Ovary (tissue), 9 donors: ENCODE results near the gene DIS3L2. TPM values are rescaled to one million over a fixed set of nuclear protein-coding genes. Genes with fewer than 3 reads are reported as not detected.

Experiments used
- DNase-seq, 5 donors: peaks; one replicate each; pipeline ENCODE4 v3.0.0-alpha.2; 2019 to 2020
- H3K27ac ChIP-seq, 2 donors: fragments of 200-600 bp; one replicate each; pipeline versions ENCODE4 v1.5.1 to v1.8.0; 2019 to 2022
- H3K27me3 ChIP-seq: fragments of 200-600 bp; one replicate; pipeline ENCODE4 v1.8.0; 2022
- H3K36me3 ChIP-seq: fragments of 200-600 bp; sonication (generic); one replicate; pipeline ENCODE4 v1.5.1; 2019
- H3K4me1 ChIP-seq: one replicate; pipeline ENCODE4 v1.8.1; 2013; ENCODE audit warnings: mild to moderate bottlenecking, moderate library complexity; ENCODE audit not compliant: insufficient read depth
- H3K4me3 ChIP-seq: fragments of 200-600 bp; sonication (generic); one replicate; pipeline ENCODE4 v1.5.1; 2017
- H3K9me3 ChIP-seq, 2 donors: fragments of 200-600 bp in 1 of 2; sonication (generic) in 1 of 2; one replicate each; pipeline versions ENCODE4 v1.5.1 to v1.8.1; 2013 to 2019; ENCODE audit warnings: mild to moderate bottlenecking in 1 of 2, moderate library complexity in 1 of 2
- CTCF ChIP-seq, 3 donors: fragments of 450-650 bp in 2 of 3; fragments of 200-600 bp in 1 of 3; IDR thresholded peaks; one replicate each; pipeline versions ENCODE4 v1.5.1 to v1.8.0; 2016 to 2022; ENCODE audit warnings: antibody characterized with exemption in 3 of 3, mild to moderate bottlenecking in 1 of 3
- EP300 ChIP-seq: sonication (generic); formaldehyde crosslinking; IDR thresholded peaks from one replicate; pipeline ENCODE4 v1.6.1; 2017; ENCODE audit warnings: antibody characterized with exemption
- POLR2A ChIP-seq: fragments of 450-650 bp; IDR thresholded peaks from one replicate; pipeline ENCODE4 v1.6.1; 2017; ENCODE audit warnings: antibody characterized with exemption, mild to moderate bottlenecking, moderate library complexity
- WGBS, 3 donors: extraction: QIAGEN DNeasy Blood & Tissue Kit in 1 of 3; methylation state at CpG; one replicate each; pipeline versions ENCODE4 v1.1.5 to v1.1.7; 2013 to 2017; 5-methylcytosine and 5-hydroxymethylcytosine counted together
- intact Hi-C, 4 donors: fragments of 100-400 bp; cut with DNase I; formaldehyde crosslinking; loops; one replicate each; pipeline versions ENCODE4 v1.11.0 to v1.15.1; 2022 to 2023
- polyA plus RNA-seq, 2 donors: library from polyadenylated mRNA; stranded (reverse); fragments of 200-250 nt in 1 of 2; fragments of 350-450 nt in 1 of 2; fragmentation: Illumina TruSeq in 1 of 2; extraction: RNeasy Lipid Tissue Mini Kit (QIAGEN cat#74804) in 1 of 2; gene quantifications; one replicate each; pipeline ENCODE4 v1.2.3, GENCODE V29; 2013 to 2014
- total RNA-seq, 7 donors: library from RNA; depleted of rRNA in 2 of 7; stranded (reverse); fragments of >200 nt in 2 of 7; fragmentation: NEBNext Ultra II Directional in 3 of 7; extraction: Animal tissue kit (Norgen Biotek cat#: 25700) in 3 of 7; gene quantifications; one replicate each; pipeline versions ENCODE4 v1.1.0 to v1.2.4, GENCODE V29; 2016 to 2023
- donor health status: DM: no; HTN: no; CAD: no; lungs with moderate emphysema.
- donor health status: DM: no; HTN: no; CAD: no.
- donor health status: Bipolar disorder and iron deficiency.
- donor health status: DM: yes; HTN: yes; CAD: no.
- donor health status: DM: no; HTN: no; CAD: no.
- donor health status: DM: yes; HTN: yes; CAD: no.

The DIS3L2 gene
- total and polyA plus RNA-seq, 9 donors = 18.2 to 52.0 (median 32.8) TPM

GRCh38 chr2:232229911-232230310 is 268.4 kb downstream of the DIS3L2 start:
- H3K4me3 ChIP-seq = no peak overlapping the region
- DNase-seq = no peak
- no peaks in the 10 kb centered on the region for H3K27me3 ChIP-seq
- 67 to 70% (median 68%) methylated on average over 3 of the region's 3 CpGs for WGBS, 3 donors
- intact Hi-C loops = no loop called here
- no peaks in the 10 kb centered on the region for H3K36me3 ChIP-seq
- no peak overlapping the region for H3K27ac ChIP-seq
- H3K9me3 ChIP-seq = no peaks in the 10 kb centered on the region
- no peak for TF ChIP-seq EP300
- TF ChIP-seq CTCF (IDR thresholded peaks at IDR 0.05) = no peak
- TF ChIP-seq POLR2A = no peak
- H3K4me1 ChIP-seq = peaks cover 5% of the 10 kb centered on the region

- no peaks in the 10 kb centered on the region for H3K27me3 ChIP-seq
Measured at GRCh38 chr2:232230560-232230959, 269.0 kb downstream of the DIS3L2 start.

GRCh38 chr2:232231554-232231953 is 270.0 kb downstream of the DIS3L2 start:
- no peaks in the 10 kb centered on the region for H3K36me3 ChIP-seq
- DNase-seq = no peak
- H3K27ac ChIP-seq = no peak overlapping the region
- H3K9me3 ChIP-seq = no peaks in the 10 kb centered on the region
- H3K4me1 ChIP-seq = peaks cover 5% of the 10 kb centered on the region
- TF ChIP-seq EP300 (no peak), POLR2A (no peak), CTCF (IDR thresholded peaks at IDR 0.05) (no peak)
- H3K4me3 ChIP-seq = no peak overlapping the region
- WGBS, 3 donors = 96 to 99% (median 97%) methylated on average over 4 of the region's 4 CpGs
- intact Hi-C loops = no loop called here
- H3K27me3 ChIP-seq = no peaks in the 10 kb centered on the region

More at GRCh38 chr2:232230560-232230959, 269.0 kb downstream of the DIS3L2 start:
- no peak overlapping the region for H3K4me3 ChIP-seq
- no peak for TF ChIP-seq CTCF (IDR thresholded peaks at IDR 0.05)
- TF ChIP-seq EP300 = no peak
- TF ChIP-seq POLR2A = no peak
- intact Hi-C loops = no loop called here
- H3K9me3 ChIP-seq = no peaks in the 10 kb centered on the region
- H3K27ac ChIP-seq = no peak overlapping the region
- WGBS, 3 donors = 92 to 98% (median 95%) methylated on average over 3 of the region's 3 CpGs
- H3K4me1 ChIP-seq = peaks cover 5% of the 10 kb centered on the region
- no peak for DNase-seq
- H3K36me3 ChIP-seq = no peaks in the 10 kb centered on the region

GRCh38 chr2:232232915-232233314 is 271.4 kb downstream of the DIS3L2 start:
- intact Hi-C loops = no loop called here
- H3K36me3 ChIP-seq = no peaks in the 10 kb centered on the region
- H3K4me1 ChIP-seq = peaks cover 5% of the 10 kb centered on the region
- DNase-seq = no peak
- no peak overlapping the region for H3K27ac ChIP-seq
- TF ChIP-seq EP300 (no peak), POLR2A (no peak), CTCF (IDR thresholded peaks at IDR 0.05) (no peak)
- H3K4me3 ChIP-seq = no peak overlapping the region
- H3K27me3 ChIP-seq = no peaks in the 10 kb centered on the region
- 89 to 98% (median 97%) methylated on average over 2 of the region's 2 CpGs for WGBS, 3 donors
- no peaks in the 10 kb centered on the region for H3K9me3 ChIP-seq
